OCI-LY3 (cell line): ENCODE results near the gene KRTAP27-1.

Experiments
- H2AFZ ChIP-seq: fragments of 200-600, 300-600 bp; shearing (Covaris generic); 2 replicates; pipeline ENCODE4 v1.6.0; 2014; ENCODE audit warnings: antibody characterized with exemption, low read depth, low read length
- H3K27ac ChIP-seq: fragments of 200-600, 300-600 bp; sonication (generic); 2 replicates; pipeline ENCODE4 v1.5.1; 2014; ENCODE audit warnings: mild to moderate bottlenecking, low read length, moderate library complexity, mixed read lengths
- H3K27me3 ChIP-seq: fragments of 200-600, 300-600 bp; sonication (generic); 2 replicates; pipeline ENCODE4 v1.6.1; 2014; ENCODE audit warnings: low read depth, low read length, mixed read lengths
- H3K36me3 ChIP-seq: fragments of 200-600, 300-600 bp; sonication (generic); replicated peaks from 2 replicates; pipeline ENCODE3; 2014; ENCODE audit warnings: low read depth, low read length, mixed read lengths
- H3K4me1 ChIP-seq: fragments of 300-600, 200-600 bp; sonication (generic); 2 replicates; pipeline ENCODE4 v1.6.1; 2014; ENCODE audit warnings: low read length, mixed read lengths
- H3K4me2 ChIP-seq: fragments of 200-600, 300-600 bp; sonication (generic); 2 replicates; pipeline ENCODE4 v1.6.1; 2014; ENCODE audit warnings: low read length, mixed read lengths
- H3K4me3 ChIP-seq: fragments of 300-600, 200-600 bp; sonication (generic); 2 replicates; pipeline ENCODE4 v1.5.1; 2014; ENCODE audit warnings: antibody characterized with exemption, mild to moderate bottlenecking, low read length, moderate library complexity
- H3K79me2 ChIP-seq: fragments of 300-600, 200-600 bp; shearing (Covaris generic); 2 replicates; pipeline ENCODE4 v1.6.1; 2014; ENCODE audit warnings: mild to moderate bottlenecking, low read length, mixed read lengths
- H3K9ac ChIP-seq: fragments of 300-600, 200-600 bp; shearing (Covaris generic); 2 replicates; pipeline ENCODE4 v1.6.0; 2014; ENCODE audit warnings: mild to moderate bottlenecking, low read length, moderate library complexity
- H3K9me3 ChIP-seq: fragments of 200-600, 300-600 bp; shearing (Covaris generic); 2 replicates; pipeline ENCODE4 v1.6.1; 2014; ENCODE audit warnings: low read length, mixed read lengths; ENCODE audit not compliant: insufficient read depth
- H4K20me1 ChIP-seq: fragments of 200-600, 300-600 bp; sonication (generic); 2 replicates; pipeline ENCODE4 v1.6.1; 2016; ENCODE audit warnings: low read length, mixed read lengths; ENCODE audit not compliant: insufficient read depth
- CTCF ChIP-seq: fragments of 200-600, 300-600 bp; sonication (generic); IDR thresholded peaks from 2 replicates; pipeline ENCODE4 v1.5.1; 2014; ENCODE audit warnings: antibody characterized with exemption, low read length, low read depth
- EZH2phosphoT487 ChIP-seq: fragments of 200-600 bp; shearing (Covaris generic); IDR thresholded peaks from 2 replicates; pipeline ENCODE4 v1.6.1; 2018; ENCODE audit warnings: antibody characterized with exemption, mixed run types, low read depth

The KRTAP27-1 gene, protein sequence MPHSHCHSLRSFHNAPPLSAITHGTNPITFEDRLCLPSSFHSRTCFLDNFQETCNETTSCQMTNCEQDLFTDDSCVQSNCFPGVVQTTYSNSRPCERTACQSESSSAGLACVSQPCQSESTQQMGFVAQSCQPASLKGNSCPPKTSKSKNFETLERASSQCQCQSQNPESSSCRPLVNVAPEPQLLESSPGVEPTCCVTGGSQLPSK

GRCh38 chr21:30337276-30337744, at the start of gene KRTAP27-1:
TSS of gene KRTAP27-1 (minus strand) at chr21:30337694. CDS start at chr21:30337668, 26 bp downstream.
- TF ChIP-seq CTCF (no peak), EZH2phosphoT487 (no peak)

GRCh38 chr21:30382201-30382600, 44.7 kb upstream of the KRTAP27-1 start:
- Histone ChIP-seq H3K9me3 (no peaks in the 10 kb centered on the region), H2AFZ (no peak overlapping the region), H4K20me1 (no peaks in the 10 kb centered on the region), H3K4me1 (no peaks in the 10 kb centered on the region; the same call in 1 of the 2 replicates), H3K27me3 (no peaks in the 10 kb centered on the region), H3K4me2 (no peak overlapping the region), H3K27ac (no peak overlapping the region), H3K9ac (no peak overlapping the region), H3K4me3 (no peak overlapping the region), H3K36me3 (no peaks in the 10 kb centered on the region), H3K79me2 (no peaks in the 10 kb centered on the region)
- no peak for TF ChIP-seq CTCF
- TF ChIP-seq EZH2phosphoT487: no peak

More at GRCh38 chr21:30337276-30337744, at the start of gene KRTAP27-1:
- Histone ChIP-seq H3K9me3 (no peaks in the 10 kb centered on the region), H3K9ac (no peak within 1 kb of the TSS), H3K27me3 (no peaks in the 10 kb centered on the region), H3K4me1 (no peaks in the 10 kb centered on the region), H3K4me2 (no peak within 1 kb of the TSS), H3K79me2 (no peaks in the 10 kb centered on the region), H4K20me1 (no peaks in the 10 kb centered on the region), H3K27ac (no peak within 1 kb of the TSS), H3K4me3 (no peak within 1 kb of the TSS), H3K36me3 (no peaks in the 10 kb centered on the region), H2AFZ (no peak within 1 kb of the TSS)

- TF ChIP-seq EZH2phosphoT487 (no peak), CTCF (no peak)
- no peak within 1 kb of the TSS for H3K9ac ChIP-seq
- no peaks in the 10 kb centered on the region for H3K36me3 ChIP-seq
- H3K4me3 ChIP-seq: no peak within 1 kb of the TSS
- no peak within 1 kb of the TSS for H3K4me2 ChIP-seq
- no peaks in the 10 kb centered on the region for H3K4me1 ChIP-seq
- no peaks in the 10 kb centered on the region for H3K27me3 ChIP-seq
- H4K20me1 ChIP-seq: no peaks in the 10 kb centered on the region
- H3K9me3 ChIP-seq: no peaks in the 10 kb centered on the region
- H3K79me2 ChIP-seq: no peaks in the 10 kb centered on the region
- H2AFZ ChIP-seq: no peak within 1 kb of the TSS
- H3K27ac ChIP-seq: no peak within 1 kb of the TSS
Measured at GRCh38 chr21:30372139-30372770, 34.8 kb upstream of the KRTAP27-1 start, which contains the start of gene KRTAP13-2. TSS of gene KRTAP13-2 (minus strand) at chr21:30372271. CDS start at chr21:30372213, 58 bp downstream.

DNA sequence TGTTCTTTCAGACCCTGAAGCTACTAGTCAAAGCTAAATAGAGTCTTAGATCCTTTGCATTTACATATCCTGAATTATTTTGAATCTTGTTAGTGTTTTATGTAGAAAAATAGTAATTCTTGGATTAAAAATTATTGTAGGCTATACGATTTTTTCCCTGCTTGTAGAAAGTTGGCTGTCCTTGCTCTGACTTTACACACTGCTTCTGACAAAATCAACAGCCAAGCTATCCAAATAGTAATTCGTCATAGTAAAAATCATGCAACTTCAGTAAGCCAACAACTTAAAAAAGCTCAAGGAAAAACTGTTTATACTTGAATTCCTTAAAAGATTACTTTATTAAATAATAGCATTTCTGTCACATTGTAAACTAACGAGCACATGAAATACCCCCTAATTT, 18.4 kb upstream of the KRTAP27-1 start:
- H3K27ac ChIP-seq: no peak overlapping the region
- TF ChIP-seq EZH2phosphoT487: no peak
- no peak for TF ChIP-seq CTCF
- no peaks in the 10 kb centered on the region for H3K27me3 ChIP-seq
- H3K9ac ChIP-seq: no peak overlapping the region
- no peak overlapping the region for H3K4me2 ChIP-seq
- no peaks in the 10 kb centered on the region for H3K9me3 ChIP-seq
- no peaks in the 10 kb centered on the region for H3K4me1 ChIP-seq
- no peak overlapping the region for H2AFZ ChIP-seq
- H3K79me2 ChIP-seq: no peaks in the 10 kb centered on the region
- no peaks in the 10 kb centered on the region for H3K36me3 ChIP-seq
- H3K4me3 ChIP-seq: no peak overlapping the region
- no peaks in the 10 kb centered on the region for H4K20me1 ChIP-seq
